ENCODE data around the gene SAMD11. TPM values are rescaled to one million over a fixed set of nuclear protein-coding genes. Genes with fewer than 3 reads are reported as not detected.

SAMD11 gene
- total RNA-seq, 2 experiments from 2014 or later, result 0.06 TPM; not detected in 1

GRCh38 chr1:981491-981954, 57.8 kb downstream of the SAMD11 start:
- H2AFZ ChIP-seq (ENCODE audit: low read length), result no peak overlapping the region
- no peak for TF ChIP-seq CTCF (conservative IDR thresholded peaks at IDR 0.05; ENCODE audit: low read length)
- no peak for TF ChIP-seq EZH2phosphoT487 (IDR thresholded peaks at IDR 0.05; ENCODE audit: borderline replicate concordance, low read depth, low read length)
- no peaks in the 10 kb centered on the region for H3K4me1 ChIP-seq (ENCODE audit: insufficient read depth, low read length, poor library complexity, severe bottlenecking)
- no peaks in the 10 kb centered on the region for H4K20me1 ChIP-seq (ENCODE audit: insufficient read depth, low read length)
- ChIA-PET CTCF (ENCODE audit: unreplicated experiment) (no interaction called here), POLR2A (no interaction called here)
- no peak overlapping the region for H3K4me3 ChIP-seq (ENCODE audit: low read depth, low read length, poor library complexity, severe bottlenecking)
- H3K4me2 ChIP-seq (ENCODE audit: low read length), result no peak overlapping the region
- no peaks in the 10 kb centered on the region for H3K79me2 ChIP-seq (ENCODE audit: insufficient read depth, low read depth, low read length)
- no peaks in the 10 kb centered on the region for H3K9me3 ChIP-seq (ENCODE audit: low read length)
- H3K9me2 ChIP-seq (ENCODE audit: insufficient read depth, low read length), result no peaks in the 10 kb centered on the region
- no peak for DNase-seq (ENCODE audit: low spot score)
- intact Hi-C loops (cut with micrococcal nuclease; ENCODE audit: unreplicated experiment), result loop anchor here (10.0 kb wide), 1 partner anchor 53 kb away; no protein-coding TSS in a partner anchor
- no peak overlapping the region for H3K27ac ChIP-seq (ENCODE audit: low read depth, low read length, poor library complexity, severe bottlenecking)
- no TSS peak for BruUV-seq (replicated peaks)
- no peaks in the 10 kb centered on the region for H3K36me3 ChIP-seq (ENCODE audit: insufficient read depth, low read length)

DNA sequence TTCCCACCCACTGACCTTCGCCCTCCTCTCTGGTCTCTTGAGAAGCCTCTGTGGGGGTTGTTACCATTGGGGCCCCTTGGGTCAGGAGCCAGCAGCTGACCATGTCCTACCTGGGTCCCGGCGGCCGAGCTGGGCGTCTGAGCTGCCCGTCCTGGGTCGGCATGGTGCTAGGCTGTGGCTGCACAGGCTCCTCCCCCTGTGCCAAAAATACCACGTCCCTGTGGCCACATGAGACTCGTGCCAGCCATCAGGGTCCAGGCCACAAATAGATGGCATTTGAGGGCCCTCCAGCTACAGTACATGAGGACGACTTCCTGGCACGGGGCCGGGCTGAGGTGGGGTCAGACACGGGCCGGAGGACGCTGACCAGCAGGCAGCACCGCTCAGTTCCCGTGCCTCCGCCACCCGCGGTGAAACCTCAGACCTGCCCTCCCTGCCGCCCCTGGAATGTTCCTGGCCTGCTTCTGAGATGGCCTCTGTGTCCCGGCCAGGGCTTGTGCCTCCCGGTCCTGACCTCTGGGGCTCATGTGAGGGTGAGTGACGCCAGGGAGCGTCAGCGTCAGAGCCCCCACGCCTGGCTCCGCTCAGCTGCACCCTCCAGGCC, 58.3 kb downstream of the SAMD11 start, which contains the start of gene PERM1:
TSS of gene PERM1 (minus strand) at position 139 of the 604 bp plus-strand sequence. CDS start 1,064 bp downstream, outside the sequence.
- no peaks in the 10 kb centered on the region for H3K9me2 ChIP-seq (ENCODE audit: insufficient read depth, low read length)
- no peaks in the 10 kb centered on the region for H3K36me3 ChIP-seq (ENCODE audit: insufficient read depth, low read length)
- no peaks in the 10 kb centered on the region for H3K79me2 ChIP-seq (ENCODE audit: insufficient read depth, low read depth, low read length)
- H4K20me1 ChIP-seq (ENCODE audit: insufficient read depth, low read length), result no peaks in the 10 kb centered on the region
- no peak within 1 kb of the TSS for H3K27ac ChIP-seq (ENCODE audit: low read depth, low read length, poor library complexity, severe bottlenecking)
- no peaks in the 10 kb centered on the region for H3K4me1 ChIP-seq (ENCODE audit: insufficient read depth, low read length, poor library complexity, severe bottlenecking)
- ChIA-PET POLR2A (no interaction called here), CTCF (ENCODE audit: unreplicated experiment) (no interaction called here)
- H2AFZ ChIP-seq (ENCODE audit: low read length), result no peak within 1 kb of the TSS
- no peak for TF ChIP-seq CTCF (conservative IDR thresholded peaks at IDR 0.05; ENCODE audit: low read length)
- no peak for TF ChIP-seq EZH2phosphoT487 (IDR thresholded peaks at IDR 0.05; ENCODE audit: borderline replicate concordance, low read depth, low read length)
- no peaks in the 10 kb centered on the region for H3K9me3 ChIP-seq (ENCODE audit: low read length)
- intact Hi-C loops (cut with micrococcal nuclease; ENCODE audit: unreplicated experiment), result loop anchor here (10.0 kb wide), 1 partner anchor 53 kb away; no protein-coding TSS in a partner anchor
- DNase-seq (ENCODE audit: low spot score), result no peak
- H3K4me3 ChIP-seq (ENCODE audit: low read depth, low read length, poor library complexity, severe bottlenecking), result no peak within 1 kb of the TSS
- BruUV-seq (replicated peaks), result no TSS peak
- H3K4me2 ChIP-seq (ENCODE audit: low read length), result no peak within 1 kb of the TSS

- TF ChIP-seq EZH2phosphoT487 (IDR thresholded peaks at IDR 0.05; ENCODE audit: borderline replicate concordance, low read depth, low read length) (no peak), CTCF (conservative IDR thresholded peaks at IDR 0.05; ENCODE audit: low read length) (no peak)
- intact Hi-C loops (cut with micrococcal nuclease; ENCODE audit: unreplicated experiment), result loop anchor here (10.0 kb wide), 1 partner anchor 52 kb away; no protein-coding TSS in a partner anchor
- Histone ChIP-seq H3K4me1 (ENCODE audit: insufficient read depth, low read length, poor library complexity, severe bottlenecking) (no peaks in the 10 kb centered on the region), H3K36me3 (ENCODE audit: insufficient read depth, low read length) (no peaks in the 10 kb centered on the region), H3K27ac (ENCODE audit: low read depth, low read length, poor library complexity, severe bottlenecking) (no peak overlapping the region), H3K79me2 (ENCODE audit: insufficient read depth, low read depth, low read length) (no peaks in the 10 kb centered on the region), H3K4me3 (ENCODE audit: low read depth, low read length, poor library complexity, severe bottlenecking) (no peak overlapping the region), H2AFZ (ENCODE audit: low read length) (no peak overlapping the region), H3K4me2 (ENCODE audit: low read length) (no peak overlapping the region), H4K20me1 (ENCODE audit: insufficient read depth, low read length) (no peaks in the 10 kb centered on the region), H3K9me2 (ENCODE audit: insufficient read depth, low read length) (no peaks in the 10 kb centered on the region), H3K9me3 (ENCODE audit: low read length) (no peaks in the 10 kb centered on the region)
- BruUV-seq (replicated peaks), result no TSS peak
- no peak for DNase-seq (ENCODE audit: low spot score)
- ChIA-PET POLR2A (no interaction called here), CTCF (ENCODE audit: unreplicated experiment) (no interaction called here)
Measured at GRCh38 chr1:982765-983436, 59.2 kb downstream of the SAMD11 start.

All from OCI-LY7 (cell line).